NCI-H1105 treated with DMSO at 0.1 percent for 48 hours (cell line): ENCODE results near the gene CRIM1.
A peak's percentile ranks its signal among the peaks of the same experiment; 100 is the strongest.

ENCODE experiments used
- DNase-seq: peaks from one replicate; lab custom pipeline; 2025; lab: John Stamatoyannopoulos, UW

Gene CRIM1

DNA sequence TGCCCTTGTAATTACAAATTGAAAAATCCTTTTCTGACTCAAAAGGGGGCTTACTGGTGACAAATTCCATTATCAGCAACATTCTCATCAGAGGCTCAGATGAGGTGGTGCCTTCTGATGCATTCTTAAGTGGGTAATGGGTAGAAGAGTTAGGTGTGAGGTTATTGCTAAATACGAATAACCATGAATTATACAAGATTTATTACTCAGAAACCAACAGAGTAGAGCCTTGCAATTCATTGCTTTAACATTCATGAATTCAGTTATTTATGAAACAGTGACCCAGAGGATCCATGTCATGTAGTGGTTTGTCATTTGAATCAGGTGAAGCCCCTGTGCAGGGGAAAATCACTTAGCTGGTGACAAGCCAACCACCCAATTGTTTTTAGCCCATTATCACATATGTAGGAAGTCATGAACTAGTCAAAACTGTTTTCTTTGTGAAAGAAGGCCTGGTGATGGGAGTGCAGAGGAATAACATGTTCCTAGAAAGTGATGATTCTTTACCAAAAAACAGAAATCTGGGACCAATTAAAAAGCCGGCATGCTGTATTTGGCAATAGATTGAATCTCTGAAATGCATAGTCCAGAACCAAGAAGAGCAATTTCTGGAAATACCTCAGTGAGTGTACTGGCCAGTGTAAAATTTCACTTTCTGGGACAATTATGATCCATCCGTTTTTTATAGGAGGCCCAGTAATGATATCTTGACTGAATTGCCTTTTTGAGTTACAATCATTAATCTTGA lies 70.2 kb downstream of the CRIM1 start:
- DNase-seq, result no peak

- DNase-seq, result no peak
These were observed 72.2 kb downstream of the CRIM1 start for GRCh38 chr2:36427790-36428243.

- no peak for DNase-seq
These were observed 75.0 kb downstream of the CRIM1 start for GRCh38 chr2:36430549-36430948.

DNA sequence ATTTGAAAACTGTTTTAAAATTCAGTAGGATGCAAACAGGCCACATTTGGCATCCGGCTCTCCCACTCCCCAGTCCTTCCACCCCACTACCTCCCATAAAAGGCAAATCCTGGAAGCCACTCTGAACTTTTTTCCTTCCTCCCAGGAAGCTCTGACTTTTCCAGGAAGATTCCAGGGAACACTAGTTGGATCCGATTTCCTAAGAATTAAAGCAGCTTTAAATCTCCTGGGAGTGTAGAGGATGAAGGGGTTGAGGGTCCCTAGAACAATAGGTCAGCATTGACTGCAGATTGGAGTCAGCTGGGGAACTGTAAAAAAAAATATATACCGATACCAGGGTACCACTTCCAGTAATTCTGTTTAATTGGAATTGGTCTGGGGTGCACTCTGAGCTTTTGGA lies 76.9 kb downstream of the CRIM1 start:
- DNase-seq, result no peak

GRCh38 chr2:36433311-36434217 lies 78.0 kb downstream of the CRIM1 start:
- DNase-seq, result peak; percentile 37

- DNase-seq, result no peak
These were observed 82.9 kb downstream of the CRIM1 start for GRCh38 chr2:36438449-36438977.

- no peak for DNase-seq
These were observed 83.5 kb downstream of the CRIM1 start for GRCh38 chr2:36439084-36439483.

GRCh38 chr2:36441065-36441625 lies 85.6 kb downstream of the CRIM1 start:
- no peak for DNase-seq

- peak; percentile 28 for DNase-seq
These were observed 86.2 kb downstream of the CRIM1 start for GRCh38 chr2:36441816-36442215.

- DNase-seq, result no peak
These were observed 88.8 kb downstream of the CRIM1 start for GRCh38 chr2:36444216-36444936.

- DNase-seq, result no peak
These were observed 89.7 kb downstream of the CRIM1 start for GRCh38 chr2:36445185-36445866.

DNA sequence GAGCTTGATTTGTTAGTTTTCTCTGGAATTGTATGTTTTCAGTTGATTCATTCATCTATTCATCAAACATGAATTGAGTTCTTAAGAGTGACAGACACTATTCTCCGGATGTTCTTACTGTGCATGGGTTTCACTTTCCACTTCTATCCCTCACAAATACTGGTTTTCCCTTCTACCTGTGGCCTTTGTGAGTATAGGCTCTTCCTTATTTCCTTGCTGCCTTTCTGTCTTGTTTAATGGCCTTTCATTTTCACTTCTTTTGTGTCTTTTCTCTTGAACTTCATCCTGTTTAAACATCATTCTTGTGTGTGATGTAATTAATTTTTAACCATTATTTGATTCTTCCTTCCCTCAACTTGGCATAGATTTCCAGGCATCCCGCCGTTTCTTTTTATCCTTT lies 90.7 kb downstream of the CRIM1 start:
- no peak for DNase-seq

DNA sequence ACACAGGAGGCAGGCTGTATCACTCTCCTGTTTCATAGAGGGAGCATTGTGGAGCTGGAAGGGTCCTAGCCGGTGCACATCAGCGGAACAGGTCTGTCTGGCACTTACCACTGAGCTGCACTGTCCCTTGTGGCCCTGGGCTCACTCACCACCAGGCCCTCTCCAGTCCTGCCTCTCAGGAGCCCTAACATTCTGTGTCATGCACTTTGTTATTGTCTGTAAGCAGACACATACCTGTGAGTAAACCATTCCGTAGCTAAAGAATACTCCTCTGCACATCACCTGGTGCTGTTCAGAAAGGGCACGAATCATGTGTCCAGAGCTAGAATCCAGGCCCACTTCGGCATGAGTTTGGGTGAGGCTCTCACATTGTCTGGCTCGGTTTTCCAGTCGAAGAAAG lies 93.6 kb downstream of the CRIM1 start:
- DNase-seq, result no peak

DNA sequence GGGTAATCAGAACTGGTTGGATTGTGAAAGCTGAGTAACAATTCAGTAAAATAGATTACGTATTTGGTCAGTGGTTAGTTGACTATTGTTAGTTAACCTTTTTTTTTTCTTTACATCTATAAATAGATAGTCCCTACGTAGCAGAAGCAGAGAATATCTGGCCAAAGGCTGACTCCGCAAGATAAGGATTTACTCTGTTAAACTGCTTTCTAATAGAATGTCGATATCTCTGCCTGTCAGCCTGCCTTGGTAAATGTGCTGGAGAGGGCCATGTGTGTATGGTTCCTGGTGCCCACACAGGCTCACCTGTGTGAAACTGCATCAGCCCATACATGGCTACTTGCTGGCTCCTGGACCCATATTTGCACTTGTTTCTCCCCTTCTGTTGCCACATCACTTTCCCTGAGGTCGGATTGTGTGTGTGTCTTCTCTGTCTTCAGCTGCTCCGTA lies 94.4 kb downstream of the CRIM1 start:
- no peak for DNase-seq

DNA sequence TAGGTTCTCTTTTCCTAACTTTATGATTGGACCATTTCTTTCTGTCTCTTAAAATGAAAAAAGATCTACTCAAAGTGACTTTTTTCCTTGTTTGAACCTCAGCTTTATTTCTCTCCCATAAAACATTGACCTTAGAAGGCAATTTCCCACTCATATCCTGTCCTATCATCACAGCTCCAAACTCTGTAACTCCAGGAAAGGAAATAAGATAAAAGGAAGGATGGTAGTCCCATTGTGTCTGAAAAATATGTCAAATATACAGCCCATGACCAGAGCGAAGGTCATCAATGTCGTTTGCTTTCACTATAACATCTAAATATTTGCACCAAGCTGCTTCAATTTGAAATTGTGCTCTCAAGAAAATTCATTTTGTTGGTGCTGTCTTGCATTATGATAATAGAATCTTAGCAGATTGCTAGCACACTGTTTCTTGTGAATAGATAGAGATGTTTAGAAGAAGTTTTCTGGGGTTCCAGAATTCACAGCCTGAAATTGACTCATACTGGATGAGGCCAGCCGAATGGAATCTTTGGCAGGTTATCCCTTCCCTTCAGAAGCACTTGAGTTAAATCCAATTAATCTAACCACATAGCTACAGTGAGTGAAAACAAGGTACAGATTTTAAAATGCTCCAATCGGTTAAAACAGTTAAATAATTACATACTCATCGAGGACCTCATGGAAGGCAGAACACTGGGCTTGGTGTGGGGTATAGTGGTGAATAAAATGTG lies 95.1 kb downstream of the CRIM1 start:
- no peak for DNase-seq

GRCh38 chr2:36451512-36451911 lies 95.9 kb downstream of the CRIM1 start:
- no peak for DNase-seq

DNA sequence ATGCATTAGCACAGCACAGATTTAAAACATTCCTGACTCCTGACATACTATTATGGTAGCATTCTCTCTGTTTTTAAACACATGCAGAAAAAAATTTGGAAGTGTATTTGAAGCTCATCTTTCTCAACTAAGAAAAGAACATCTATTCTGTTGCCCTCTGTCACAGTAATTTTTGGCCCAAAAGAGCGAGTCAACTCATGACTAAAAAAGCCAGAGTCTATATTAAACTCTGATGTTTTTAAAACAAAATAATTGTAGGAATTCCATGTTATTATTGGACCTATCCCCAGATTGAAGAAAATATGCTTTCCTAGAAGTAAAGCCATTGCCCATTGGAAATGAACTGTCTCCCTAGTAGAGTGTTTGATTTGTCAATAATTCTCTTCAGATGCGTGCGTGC lies 96.7 kb downstream of the CRIM1 start:
- no peak for DNase-seq

GRCh38 chr2:36453652-36454051 lies 98.1 kb downstream of the CRIM1 start:
- DNase-seq, result no peak

GRCh38 chr2:36455011-36455410 lies 99.4 kb downstream of the CRIM1 start:
- no peak for DNase-seq

DNA sequence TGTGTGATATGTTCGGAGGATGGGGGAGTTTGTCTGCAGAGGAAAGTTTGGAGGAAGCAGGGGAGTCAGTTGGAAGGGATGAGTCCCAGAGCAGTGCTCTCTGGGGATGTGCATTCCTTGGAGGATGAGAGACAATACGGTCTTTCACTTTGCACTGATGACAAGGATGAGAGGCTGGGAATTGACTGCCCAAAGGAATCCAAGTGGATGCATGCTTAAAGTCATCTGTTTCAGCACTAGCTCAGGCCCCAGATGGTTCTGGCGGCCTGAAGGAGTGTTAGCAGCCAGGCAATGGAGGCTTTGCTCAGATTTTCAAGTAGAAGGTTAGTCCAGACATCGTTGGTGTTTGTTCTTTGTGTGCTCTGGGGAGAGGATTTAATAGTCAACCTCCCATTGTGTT lies 100.2 kb downstream of the CRIM1 start:
- no peak for DNase-seq
